Superior temporal gyrus (tissue), 1 donor: ENCODE results near the gene RBM46.
A peak's percentile ranks its signal among the peaks of the same experiment; 100 is the strongest.

Experiments
- DNase-seq: peaks from one replicate; pipeline ENCODE4 v3.0.0-alpha.2; 2016; ENCODE audit errors: extremely low spot score

Gene RBM46

GRCh38 chr4:154781126-154781982 lies at the start of gene RBM46:
Gene RBM46, plus strand, starts transcription at chr4:154781272. Its CDS starts 15,481 bp downstream, at chr4:154796753.
- no peak for DNase-seq

- no peak for DNase-seq
Observed at GRCh38 chr4:154731756-154732155, 49.3 kb upstream of the RBM46 start.

- DNase-seq: no peak
Observed at GRCh38 chr4:154732669-154733068, 48.4 kb upstream of the RBM46 start.

GRCh38 chr4:154736770-154737169 lies 44.3 kb upstream of the RBM46 start:
- DNase-seq: no peak

- no peak for DNase-seq
Observed at GRCh38 chr4:154738426-154738825, 42.6 kb upstream of the RBM46 start.

- no peak for DNase-seq
Observed at GRCh38 chr4:154739111-154739510, 42.0 kb upstream of the RBM46 start.

GRCh38 chr4:154740462-154740861 lies 40.6 kb upstream of the RBM46 start:
- DNase-seq: no peak

- DNase-seq: no peak
Observed at GRCh38 chr4:154741131-154741665, 39.9 kb upstream of the RBM46 start.

GRCh38 chr4:154741922-154742850 lies 38.9 kb upstream of the RBM46 start:
- peak; percentile 19 for DNase-seq

GRCh38 chr4:154743683-154744340 lies 37.3 kb upstream of the RBM46 start, which contains the start of gene LRAT:
Gene LRAT, plus strand, starts transcription at chr4:154744000. Its CDS starts 327 bp downstream, at chr4:154744327.
- DNase-seq: peak; percentile 31

GRCh38 chr4:154744341-154744926 lies 36.6 kb upstream of the RBM46 start:
- DNase-seq: no peak

GRCh38 chr4:154757713-154758112 lies 23.4 kb upstream of the RBM46 start:
- no peak for DNase-seq

- DNase-seq: no peak
Observed at GRCh38 chr4:154760895-154761294, 20.2 kb upstream of the RBM46 start.

GRCh38 chr4:154778264-154778663 lies 2.8 kb upstream of the RBM46 start:
- DNase-seq: no peak

GRCh38 chr4:154779362-154779947 lies 1.6 kb upstream of the RBM46 start:
- DNase-seq: peak; percentile 67

- no peak for DNase-seq
Observed at GRCh38 chr4:154781983-154782293, 866 bp downstream of the RBM46 start.

GRCh38 chr4:154807042-154807630 lies 26.1 kb downstream of the RBM46 start:
- peak; percentile 48 for DNase-seq

GRCh38 chr4:154818230-154818629 lies 37.2 kb downstream of the RBM46 start:
- DNase-seq: no peak

- DNase-seq: no peak
Observed at GRCh38 chr4:154822775-154823174, 41.7 kb downstream of the RBM46 start.

- DNase-seq: no peak
Observed at GRCh38 chr4:154836030-154836429, 55.0 kb downstream of the RBM46 start.

GRCh38 chr4:154836513-154836912 lies 55.4 kb downstream of the RBM46 start:
- no peak for DNase-seq
